Measurements from ENCODE around the gene NANOS2. TPM values are rescaled to one million over a fixed set of nuclear protein-coding genes. Genes with fewer than 3 reads are reported as not detected.

The NANOS2 gene
- total and polyA plus RNA-seq, 9 of the 15 experiments (the other 6 are each of a cell fraction or from before 2014, with no cell fraction given) = not detected

DNA sequence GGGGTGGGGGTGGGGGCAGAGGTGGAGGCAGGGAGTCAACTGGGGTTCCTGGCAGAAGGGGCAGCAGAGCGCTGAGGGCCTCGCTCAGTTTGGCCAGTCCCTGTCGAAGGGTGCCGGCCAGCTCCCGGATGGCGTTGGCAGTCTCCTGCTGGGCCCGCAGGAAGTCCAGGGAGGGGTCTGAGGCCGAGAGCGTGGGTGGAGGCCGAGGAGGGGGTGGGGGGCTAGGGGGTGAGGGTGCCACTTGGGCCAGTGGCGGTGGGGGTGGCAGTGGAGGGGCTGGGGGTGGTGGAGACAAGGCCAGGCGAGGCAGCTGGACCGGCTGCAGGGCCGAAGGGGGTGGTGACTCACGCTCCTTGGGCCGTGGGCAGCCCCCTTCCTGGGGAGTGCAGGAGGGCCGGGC is 23.7 kb downstream of the NANOS2 start:
- no peak for ATAC-seq
- Histone ChIP-seq H3K4me1 (replicated peaks in 1 of 2; ENCODE audit: control insufficient read depth in 2 of 2, insufficient read depth in 2 of 2, low read length in 2 of 2) (peaks cover 15 to 23% of the 10 kb centered on the region in 2 experiments; a peak in 4 of 5 replicates), H3K9ac (ENCODE audit: insufficient read depth in 1 of 2, low read depth in 2 of 2, low read length in 2 of 2) (no peak overlapping the region), H3K9me3 (replicated peaks; ENCODE audit: control insufficient read depth, insufficient read depth, low read depth, low read length) (no peaks in the 10 kb centered on the region), H2AFZ (ENCODE audit: low read depth, low read length) (no peak overlapping the region), H3K9me1 (ENCODE audit: control insufficient read depth, insufficient read depth, low read length) (no peaks in the 10 kb centered on the region), H3K27ac (ENCODE audit: extremely low read depth, low read depth, low read length) (no peak overlapping the region), H3K27me3 (ENCODE audit: control insufficient read depth in 2 of 2, insufficient read depth in 2 of 2, low read length in 2 of 2) (no peaks in the 10 kb centered on the region), H3K4me3 (no peak overlapping the region), H3K36me3 (ENCODE audit: control insufficient read depth, insufficient read depth, low read length) (peaks cover 5% of the 10 kb centered on the region; the same call in 1 of the 3 replicates), H4K20me1 (replicated peaks; ENCODE audit: control insufficient read depth, insufficient read depth, low read length) (no peaks in the 10 kb centered on the region), H3K79me2 (ENCODE audit: control insufficient read depth, insufficient read depth, low read length) (no peaks in the 10 kb centered on the region; the same call in 2 of the 3 replicates), H3K4me2 (ENCODE audit: insufficient read depth, low read length) (no peak overlapping the region)
- no peak for DNase-seq (ENCODE audit: extremely low read depth in 1 of 4, low spot score in 3 of 4)
- no TSS peak for BruUV-seq (replicated peaks)
- intact Hi-C loops (cut with micrococcal nuclease) (no loop called here), in situ Hi-C loops (cut with MboI) (no loop called here)
- 100% methylated on average over 5 of the region's 17 CpGs for WGBS (ENCODE audit: insufficient coverage, low coverage, missing lambda C conversion rate)
- ChIA-PET POLR2A (interaction anchor here (0.8 kb wide), 1 partner anchor 10 kb away, joined by 3 read pairs; no protein-coding TSS in a partner anchor), CTCF (ENCODE audit: low intra/inter-chr PET ratio) (no interaction called here)
- FAIRE-seq = no peak
- TF ChIP-seq DMBX1 (CRISPR knock-in tag; IDR thresholded peaks at IDR 0.05; ENCODE audit: borderline replicate concordance) = no peak
- no peak for TF ChIP-seq SIRT6 (IDR thresholded peaks at IDR 0.05; ENCODE audit: low read depth, low read length)
- no peak for TF ChIP-seq ELF4 (CRISPR knock-in tag; IDR thresholded peaks at IDR 0.05)
- TF ChIP-seq, protein P1, sequence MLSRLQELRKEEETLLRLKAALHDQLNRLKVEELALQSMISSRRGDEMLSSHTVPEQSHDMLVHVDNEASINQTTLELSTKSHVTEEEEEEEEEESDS (CRISPR knock-in tag; IDR thresholded peaks at IDR 0.05) = no peak
- no peak for TF ChIP-seq HLTF (IDR thresholded peaks at IDR 0.05)
- TF ChIP-seq, protein P2, sequence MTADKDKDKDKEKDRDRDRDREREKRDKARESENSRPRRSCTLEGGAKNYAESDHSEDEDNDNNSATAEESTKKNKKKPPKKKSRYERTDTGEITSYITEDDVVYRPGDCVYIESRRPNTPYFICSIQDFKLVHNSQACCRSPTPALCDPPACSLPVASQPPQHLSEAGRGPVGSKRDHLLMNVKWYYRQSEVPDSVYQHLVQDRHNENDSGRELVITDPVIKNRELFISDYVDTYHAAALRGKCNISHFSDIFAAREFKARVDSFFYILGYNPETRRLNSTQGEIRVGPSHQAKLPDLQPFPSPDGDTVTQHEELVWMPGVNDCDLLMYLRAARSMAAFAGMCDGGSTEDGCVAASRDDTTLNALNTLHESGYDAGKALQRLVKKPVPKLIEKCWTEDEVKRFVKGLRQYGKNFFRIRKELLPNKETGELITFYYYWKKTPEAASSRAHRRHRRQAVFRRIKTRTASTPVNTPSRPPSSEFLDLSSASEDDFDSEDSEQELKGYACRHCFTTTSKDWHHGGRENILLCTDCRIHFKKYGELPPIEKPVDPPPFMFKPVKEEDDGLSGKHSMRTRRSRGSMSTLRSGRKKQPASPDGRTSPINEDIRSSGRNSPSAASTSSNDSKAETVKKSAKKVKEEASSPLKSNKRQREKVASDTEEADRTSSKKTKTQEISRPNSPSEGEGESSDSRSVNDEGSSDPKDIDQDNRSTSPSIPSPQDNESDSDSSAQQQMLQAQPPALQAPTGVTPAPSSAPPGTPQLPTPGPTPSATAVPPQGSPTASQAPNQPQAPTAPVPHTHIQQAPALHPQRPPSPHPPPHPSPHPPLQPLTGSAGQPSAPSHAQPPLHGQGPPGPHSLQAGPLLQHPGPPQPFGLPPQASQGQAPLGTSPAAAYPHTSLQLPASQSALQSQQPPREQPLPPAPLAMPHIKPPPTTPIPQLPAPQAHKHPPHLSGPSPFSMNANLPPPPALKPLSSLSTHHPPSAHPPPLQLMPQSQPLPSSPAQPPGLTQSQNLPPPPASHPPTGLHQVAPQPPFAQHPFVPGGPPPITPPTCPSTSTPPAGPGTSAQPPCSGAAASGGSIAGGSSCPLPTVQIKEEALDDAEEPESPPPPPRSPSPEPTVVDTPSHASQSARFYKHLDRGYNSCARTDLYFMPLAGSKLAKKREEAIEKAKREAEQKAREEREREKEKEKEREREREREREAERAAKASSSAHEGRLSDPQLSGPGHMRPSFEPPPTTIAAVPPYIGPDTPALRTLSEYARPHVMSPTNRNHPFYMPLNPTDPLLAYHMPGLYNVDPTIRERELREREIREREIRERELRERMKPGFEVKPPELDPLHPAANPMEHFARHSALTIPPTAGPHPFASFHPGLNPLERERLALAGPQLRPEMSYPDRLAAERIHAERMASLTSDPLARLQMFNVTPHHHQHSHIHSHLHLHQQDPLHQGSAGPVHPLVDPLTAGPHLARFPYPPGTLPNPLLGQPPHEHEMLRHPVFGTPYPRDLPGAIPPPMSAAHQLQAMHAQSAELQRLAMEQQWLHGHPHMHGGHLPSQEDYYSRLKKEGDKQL (CRISPR knock-in tag; IDR thresholded peaks at IDR 0.05; ENCODE audit: borderline replicate concordance) = no peak
- TF ChIP-seq, protein P3, sequence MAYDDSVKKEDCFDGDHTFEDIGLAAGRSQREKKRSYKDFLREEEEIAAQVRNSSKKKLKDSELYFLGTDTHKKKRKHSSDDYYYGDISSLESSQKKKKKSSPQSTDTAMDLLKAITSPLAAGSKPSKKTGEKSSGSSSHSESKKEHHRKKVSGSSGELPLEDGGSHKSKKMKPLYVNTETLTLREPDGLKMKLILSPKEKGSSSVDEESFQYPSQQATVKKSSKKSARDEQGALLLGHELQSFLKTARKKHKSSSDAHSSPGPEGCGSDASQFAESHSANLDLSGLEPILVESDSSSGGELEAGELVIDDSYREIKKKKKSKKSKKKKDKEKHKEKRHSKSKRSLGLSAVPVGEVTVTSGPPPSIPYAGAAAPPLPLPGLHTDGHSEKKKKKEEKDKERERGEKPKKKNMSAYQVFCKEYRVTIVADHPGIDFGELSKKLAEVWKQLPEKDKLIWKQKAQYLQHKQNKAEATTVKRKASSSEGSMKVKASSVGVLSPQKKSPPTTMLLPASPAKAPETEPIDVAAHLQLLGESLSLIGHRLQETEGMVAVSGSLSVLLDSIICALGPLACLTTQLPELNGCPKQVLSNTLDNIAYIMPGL (CRISPR knock-in tag; IDR thresholded peaks at IDR 0.05) = no peak
- TF ChIP-seq NFE2L1 (tag; IDR thresholded peaks at IDR 0.05; ENCODE audit: borderline replicate concordance, low read depth) = no peak
- no peak for TF ChIP-seq DPF2 (IDR thresholded peaks at IDR 0.05)
- TF ChIP-seq TAL1 (IDR thresholded peaks at IDR 0.05) = no peak
- TF ChIP-seq, protein P4, sequence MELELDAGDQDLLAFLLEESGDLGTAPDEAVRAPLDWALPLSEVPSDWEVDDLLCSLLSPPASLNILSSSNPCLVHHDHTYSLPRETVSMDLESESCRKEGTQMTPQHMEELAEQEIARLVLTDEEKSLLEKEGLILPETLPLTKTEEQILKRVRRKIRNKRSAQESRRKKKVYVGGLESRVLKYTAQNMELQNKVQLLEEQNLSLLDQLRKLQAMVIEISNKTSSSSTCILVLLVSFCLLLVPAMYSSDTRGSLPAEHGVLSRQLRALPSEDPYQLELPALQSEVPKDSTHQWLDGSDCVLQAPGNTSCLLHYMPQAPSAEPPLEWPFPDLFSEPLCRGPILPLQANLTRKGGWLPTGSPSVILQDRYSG (tag; conservative IDR thresholded peaks at IDR 0.05; ENCODE audit: low read depth) = no peak
- TF ChIP-seq ZNF436 (CRISPR knock-in tag; IDR thresholded peaks at IDR 0.05) = no peak
- no peak for TF ChIP-seq SMAD1 (IDR thresholded peaks at IDR 0.05; ENCODE audit: low read depth, low read length, partially characterized antibody)
- TF ChIP-seq, protein P5, sequence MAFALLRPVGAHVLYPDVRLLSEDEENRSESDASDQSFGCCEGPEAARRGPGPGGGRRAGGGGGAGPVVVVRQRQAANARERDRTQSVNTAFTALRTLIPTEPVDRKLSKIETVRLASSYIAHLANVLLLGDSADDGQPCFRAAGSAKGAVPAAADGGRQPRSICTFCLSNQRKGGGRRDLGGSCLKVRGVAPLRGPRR (CRISPR knock-in tag; IDR thresholded peaks at IDR 0.05) = no peak
- no peak for TF ChIP-seq KLF1 (tag; IDR thresholded peaks at IDR 0.05)

Measured in K562 (cell line).